ENCODE measurements around the gene ZNF417. TPM values are rescaled to one million over a fixed set of nuclear protein-coding genes. Genes with fewer than 3 reads are reported as not detected.
"Not testable (repeated sequence)": the region's sequence is repeated elsewhere in the genome, so short reads cannot be mapped to it uniquely, and the experiment has no call there.

The ZNF417 gene
- total and polyA plus RNA-seq, 3 donors from 2014 or later = 13.4 to 20.2 (median 19.8) TPM

DNA sequence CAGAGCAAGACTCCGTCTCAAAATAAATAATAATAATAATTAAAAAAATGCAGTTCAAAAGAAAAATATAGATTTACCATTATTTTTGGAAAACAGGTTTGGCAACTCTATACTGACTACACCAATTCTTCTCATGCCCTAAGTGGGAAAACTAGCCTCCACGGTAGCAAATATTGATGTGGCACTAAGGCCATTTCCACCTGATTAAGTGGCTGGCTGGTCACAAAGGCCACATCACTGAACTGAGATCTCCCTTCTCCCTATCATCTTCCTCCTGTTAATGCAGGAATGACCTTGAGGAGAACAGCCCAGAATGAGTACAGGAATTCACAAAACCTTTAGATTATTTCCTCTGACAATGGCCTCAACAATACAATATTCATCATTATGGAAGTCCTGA, 46.2 kb downstream of the ZNF417 start:
- H3K27ac ChIP-seq = no peak overlapping the region
- H3K36me3 ChIP-seq (ENCODE audit: low read depth, missing control alignments) = no peaks in the 10 kb centered on the region
- H3K9me3 ChIP-seq = no peaks in the 10 kb centered on the region
- intact Hi-C loops (cut with DNase I; ENCODE audit: low total_unique reads) = no loop called here
- TF ChIP-seq, protein P1, sequence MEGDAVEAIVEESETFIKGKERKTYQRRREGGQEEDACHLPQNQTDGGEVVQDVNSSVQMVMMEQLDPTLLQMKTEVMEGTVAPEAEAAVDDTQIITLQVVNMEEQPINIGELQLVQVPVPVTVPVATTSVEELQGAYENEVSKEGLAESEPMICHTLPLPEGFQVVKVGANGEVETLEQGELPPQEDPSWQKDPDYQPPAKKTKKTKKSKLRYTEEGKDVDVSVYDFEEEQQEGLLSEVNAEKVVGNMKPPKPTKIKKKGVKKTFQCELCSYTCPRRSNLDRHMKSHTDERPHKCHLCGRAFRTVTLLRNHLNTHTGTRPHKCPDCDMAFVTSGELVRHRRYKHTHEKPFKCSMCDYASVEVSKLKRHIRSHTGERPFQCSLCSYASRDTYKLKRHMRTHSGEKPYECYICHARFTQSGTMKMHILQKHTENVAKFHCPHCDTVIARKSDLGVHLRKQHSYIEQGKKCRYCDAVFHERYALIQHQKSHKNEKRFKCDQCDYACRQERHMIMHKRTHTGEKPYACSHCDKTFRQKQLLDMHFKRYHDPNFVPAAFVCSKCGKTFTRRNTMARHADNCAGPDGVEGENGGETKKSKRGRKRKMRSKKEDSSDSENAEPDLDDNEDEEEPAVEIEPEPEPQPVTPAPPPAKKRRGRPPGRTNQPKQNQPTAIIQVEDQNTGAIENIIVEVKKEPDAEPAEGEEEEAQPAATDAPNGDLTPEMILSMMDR (IDR thresholded peaks at IDR 0.05) = no peak
- TF ChIP-seq POLR2A (IDR thresholded peaks at IDR 0.05) = no peak
- H3K4me1 ChIP-seq = no peaks in the 10 kb centered on the region
- H3K27me3 ChIP-seq = no peaks in the 10 kb centered on the region
- no peak for DNase-seq
- 99 to 100% methylated on average over 2 of the region's 2 CpGs for WGBS, 2 donors
- H3K4me3 ChIP-seq = no peak overlapping the region

DNA sequence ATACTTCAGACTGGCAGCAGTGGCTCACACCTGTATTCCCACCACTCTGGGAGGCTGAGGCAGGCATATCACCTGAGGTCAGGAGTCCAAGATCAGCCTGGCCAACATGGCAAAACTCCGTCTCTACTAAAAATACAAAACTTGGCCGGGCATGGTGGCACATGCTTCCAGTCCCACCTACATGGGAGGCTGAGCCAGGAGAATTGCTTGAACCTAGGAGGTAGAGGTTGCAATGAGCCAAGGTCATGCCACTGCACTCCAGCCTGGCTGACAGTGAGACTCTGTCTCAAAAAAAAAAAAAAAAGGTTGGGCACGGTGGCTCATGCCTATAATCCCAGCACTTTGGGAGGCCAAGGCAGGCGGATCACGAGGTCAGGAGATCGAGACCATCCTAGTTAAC, 46.7 kb downstream of the ZNF417 start:
- H3K9me3 ChIP-seq; H3K36me3 ChIP-seq (ENCODE audit: low read depth, missing control alignments); intact Hi-C loops (cut with DNase I; ENCODE audit: low total_unique reads): not testable (repeated sequence)

DNA sequence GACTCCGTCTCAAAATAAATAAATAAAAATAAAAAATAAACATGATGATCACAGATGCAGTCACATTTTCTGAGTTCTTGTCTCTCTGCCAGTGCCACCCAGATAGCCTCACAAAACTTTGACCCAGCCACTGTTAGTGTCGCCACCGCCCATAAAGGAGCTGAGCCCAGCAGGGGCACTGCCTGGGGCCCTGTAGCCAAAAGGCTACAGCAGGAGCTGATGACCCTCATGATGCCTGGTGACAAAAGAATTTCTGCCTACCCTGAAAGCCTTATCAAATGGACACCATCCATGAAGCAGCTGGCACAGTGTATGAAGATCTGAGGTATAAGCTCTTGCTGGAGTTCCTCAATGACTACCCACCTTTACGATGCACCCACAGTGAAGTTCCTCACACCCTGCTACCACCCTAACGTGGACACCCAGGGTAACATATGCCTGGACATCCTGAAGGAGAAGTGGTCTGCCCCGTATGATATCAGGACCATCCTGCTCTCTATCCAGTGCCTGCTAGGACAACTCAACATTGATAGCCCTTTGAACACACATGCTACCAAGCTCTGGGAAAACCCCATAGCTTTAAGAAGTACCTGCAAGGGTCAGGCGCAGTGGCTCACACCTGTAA, 48.4 kb downstream of the ZNF417 start:
- intact Hi-C loops (cut with DNase I; ENCODE audit: low total_unique reads) = no loop called here
- Histone ChIP-seq H3K4me3 (no peak overlapping the region), H3K9me3 (no peaks in the 10 kb centered on the region), H3K27me3 (no peaks in the 10 kb centered on the region), H3K4me1 (no peaks in the 10 kb centered on the region), H3K27ac (no peak overlapping the region), H3K36me3 (ENCODE audit: low read depth, missing control alignments) (no peaks in the 10 kb centered on the region)
- no peak for TF ChIP-seq POLR2A (IDR thresholded peaks at IDR 0.05)
- TF ChIP-seq, protein P1 (IDR thresholded peaks at IDR 0.05) = no peak
- no peak for DNase-seq
- WGBS, 2 donors = 96 to 97% methylated on average over 6 to 7 of the region's 7 CpGs

More for the DNA sequence above, 46.7 kb downstream of the ZNF417 start:
- H3K4me3 ChIP-seq, DNase-seq, H3K4me1 ChIP-seq, H3K27ac ChIP-seq, H3K27me3 ChIP-seq: not testable (repeated sequence)
- 88 to 93% methylated on average over 6 of the region's 6 CpGs for WGBS, 2 donors

Other genes starting within 250 kb of the ZNF417 start
- under 1 TPM; 0.12 to 0.24 TPM for gene ZSCAN4, start 247.7 kb downstream of the ZNF417 start, total RNA-seq
- 0.26 TPM for gene ZSCAN4, start 247.7 kb downstream of the ZNF417 start, polyA plus RNA-seq (ENCODE audit: insufficient read depth, low read depth, low replicate concordance)
- gene ZNF551, start 234.6 kb downstream of the ZNF417 start, total RNA-seq = 10 to 100 TPM; 22.9 to 30.8 TPM
- gene ZNF551, start 234.6 kb downstream of the ZNF417 start, polyA plus RNA-seq (ENCODE audit: insufficient read depth, low read depth, low replicate concordance) = 9.7 TPM
- gene ZNF154, start 207.4 kb downstream of the ZNF417 start, total RNA-seq = 1 to 10 TPM; 1.1 to 6.8 TPM
- 3.3 TPM for gene ZNF154, start 207.4 kb downstream of the ZNF417 start, polyA plus RNA-seq (ENCODE audit: insufficient read depth, low read depth, low replicate concordance)
- gene ZNF671, start 189.0 kb downstream of the ZNF417 start, total RNA-seq = 10 to 100 TPM; 14.3 to 14.4 TPM
- gene ZNF671, start 189.0 kb downstream of the ZNF417 start, polyA plus RNA-seq (ENCODE audit: insufficient read depth, low read depth, low replicate concordance) = 15.1 TPM
- 10 to 100 TPM; 21.7 to 31.0 TPM for gene ZNF776, start 169.8 kb downstream of the ZNF417 start, total RNA-seq
- 11.8 TPM for gene ZNF776, start 169.8 kb downstream of the ZNF417 start, polyA plus RNA-seq (ENCODE audit: insufficient read depth, low read depth, low replicate concordance)
- 10 to 100 TPM; 20.3 to 28.3 TPM for gene ZNF586, start 146.9 kb downstream of the ZNF417 start, total RNA-seq
- 6.7 TPM for gene ZNF586, start 146.9 kb downstream of the ZNF417 start, polyA plus RNA-seq (ENCODE audit: insufficient read depth, low read depth, low replicate concordance)
- gene ZNF552, start 101.7 kb downstream of the ZNF417 start, total RNA-seq = 10 to 100 TPM in 1 of 2 donors, 1 to 10 TPM in 1; 9.5 to 11.4 TPM
- 4.4 TPM for gene ZNF552, start 101.7 kb downstream of the ZNF417 start, polyA plus RNA-seq (ENCODE audit: insufficient read depth, low read depth, low replicate concordance)
- 10 to 100 TPM; 38.7 to 41.2 TPM for gene ZNF587B, start 86.3 kb downstream of the ZNF417 start, total RNA-seq
- gene ZNF587B, start 86.3 kb downstream of the ZNF417 start, polyA plus RNA-seq (ENCODE audit: insufficient read depth, low read depth, low replicate concordance) = 11.8 TPM
- gene ZNF587, start 66.7 kb downstream of the ZNF417 start, total RNA-seq = 10 to 100 TPM; 30.8 to 31.2 TPM
- gene ZNF587, start 66.7 kb downstream of the ZNF417 start, polyA plus RNA-seq (ENCODE audit: insufficient read depth, low read depth, low replicate concordance) = 21.4 TPM
- 10 to 100 TPM; 38.4 to 54.8 TPM for gene ZNF814, start 27.6 kb downstream of the ZNF417 start, total RNA-seq
- gene ZNF814, start 27.6 kb downstream of the ZNF417 start, polyA plus RNA-seq (ENCODE audit: insufficient read depth, low read depth, low replicate concordance) = 21.8 TPM
- gene ZNF418, start 18.8 kb upstream of the ZNF417 start, total RNA-seq = 10 to 100 TPM; 16.6 to 22.0 TPM
- gene ZNF418, start 18.8 kb upstream of the ZNF417 start, polyA plus RNA-seq (ENCODE audit: insufficient read depth, low read depth, low replicate concordance) = 10.4 TPM
- gene ZNF256, start 31.1 kb upstream of the ZNF417 start, total RNA-seq = 10 to 100 TPM; 13.3 to 15.7 TPM
- 7.8 TPM for gene ZNF256, start 31.1 kb upstream of the ZNF417 start, polyA plus RNA-seq (ENCODE audit: insufficient read depth, low read depth, low replicate concordance)
- gene C19orf18, start 57.9 kb upstream of the ZNF417 start, total RNA-seq = 1 to 10 TPM; 3.5 to 8.7 TPM
- 9.8 TPM for gene C19orf18, start 57.9 kb upstream of the ZNF417 start, polyA plus RNA-seq (ENCODE audit: insufficient read depth, low read depth, low replicate concordance)
- gene ZNF606, start 86.2 kb upstream of the ZNF417 start, total RNA-seq = 10 to 100 TPM; 30.2 to 73.9 TPM
- 12.1 TPM for gene ZNF606, start 86.2 kb upstream of the ZNF417 start, polyA plus RNA-seq (ENCODE audit: insufficient read depth, low read depth, low replicate concordance)
- gene ZSCAN1, start 117.4 kb upstream of the ZNF417 start, total RNA-seq = 1 to 10 TPM; 5.9 to 6.5 TPM
- 8.0 TPM for gene ZSCAN1, start 117.4 kb upstream of the ZNF417 start, polyA plus RNA-seq (ENCODE audit: insufficient read depth, low read depth, low replicate concordance)
- gene ZNF135, start 142.7 kb upstream of the ZNF417 start, total RNA-seq = 10 to 100 TPM; 19.1 to 33.7 TPM
- gene ZNF135, start 142.7 kb upstream of the ZNF417 start, polyA plus RNA-seq (ENCODE audit: insufficient read depth, low read depth, low replicate concordance) = 14.5 TPM
- 100 to 1,000 TPM; 150 to 169 TPM for gene ZSCAN18, start 181.6 kb upstream of the ZNF417 start, total RNA-seq
- 95.1 TPM for gene ZSCAN18, start 181.6 kb upstream of the ZNF417 start, polyA plus RNA-seq (ENCODE audit: insufficient read depth, low read depth, low replicate concordance)
- 10 to 100 TPM; 19.8 to 20.7 TPM for gene ZNF329, start 234.2 kb upstream of the ZNF417 start, total RNA-seq
- gene ZNF329, start 234.2 kb upstream of the ZNF417 start, polyA plus RNA-seq (ENCODE audit: insufficient read depth, low read depth, low replicate concordance) = 24.2 TPM

Data from testis (tissue), 3 donors.